K562 (cell line): Measurements from ENCODE around the gene CLDN7. TPM values are rescaled to one million over a fixed set of nuclear protein-coding genes. Genes with fewer than 3 reads are reported as not detected.

ENCODE experiments used
- ASH1L ChIP-seq: fragments of 450-650 bp; IDR thresholded peaks from 2 replicates; pipeline ENCODE4 v1.6.1; 2018; ENCODE audit warnings: borderline replicate concordance, mild to moderate bottlenecking, low read depth; ENCODE audit not compliant: partially characterized antibody
- BRD4 ChIP-seq: fragments of 200-600 bp; sonication (generic); IDR thresholded peaks from 2 replicates; pipeline ENCODE4 v1.6.1; 2017; ENCODE audit warnings: inconsistent platforms
- EWSR1 ChIP-seq: fragments of 450-650 bp; IDR thresholded peaks from 2 replicates; pipeline ENCODE4 v1.6.1; 2018; ENCODE audit warnings: borderline replicate concordance, mild to moderate bottlenecking, low read depth, moderate library complexity; ENCODE audit not compliant: partially characterized antibody
- HMG20A ChIP-seq: fragments of 450-650 bp; formaldehyde crosslinking; conservative IDR thresholded peaks from 2 replicates; pipeline ENCODE4 v1.4.0; 2020; ENCODE audit warnings: mild to moderate bottlenecking, mixed read lengths
- IFI16 ChIP-seq: fragments of 250-450 bp; sonication (Bioruptor Pico); IDR thresholded peaks from 2 replicates; pipeline ENCODE4 v2.1.2; 2022; ENCODE audit warnings: mild to moderate bottlenecking, inconsistent platforms
- KDM1A ChIP-seq, 2 experiments: fragments of 450-650 bp; IDR thresholded peaks; 2 replicates each; pipeline ENCODE4 v1.6.1; 2016; ENCODE audit warnings: mild to moderate bottlenecking in 2 of 2
- L3MBTL2 ChIP-seq: fragments of 450-650 bp; IDR thresholded peaks from 2 replicates; pipeline ENCODE4 v1.6.1; 2016; ENCODE audit warnings: mild to moderate bottlenecking, moderate library complexity
- NCOA2 ChIP-seq, 2 experiments: fragments of 450-650 bp; IDR thresholded peaks; 2 replicates each; pipeline ENCODE4 v1.6.1; 2018; ENCODE audit warnings: mild to moderate bottlenecking in 2 of 2, moderate library complexity in 1 of 2; ENCODE audit not compliant: partially characterized antibody in 2 of 2
- NR3C1 ChIP-seq: sonication (generic); formaldehyde crosslinking; IDR thresholded peaks from 2 replicates; pipeline ENCODE4 v1.8.1; 2022; ENCODE audit warnings: missing genetic modification reagents
- PTRF ChIP-seq: fragments of 450-650 bp; IDR thresholded peaks from 2 replicates; pipeline ENCODE4 v1.6.1; 2016; ENCODE audit warnings: mild to moderate bottlenecking, missing genetic modification characterization, missing compliant biosample characterization
- SMAD4 ChIP-seq: fragments of 250-450 bp; sonication (Bioruptor Pico); conservative IDR thresholded peaks from 2 replicates; pipeline ENCODE4 v1.8.0; 2021; ENCODE audit warnings: inconsistent platforms, mild to moderate bottlenecking, moderate library complexity
- TAF7 ChIP-seq: fragments of 450-650 bp; IDR thresholded peaks from 2 replicates; pipeline ENCODE4 v1.6.1; 2016; ENCODE audit warnings: missing genetic modification characterization, missing compliant biosample characterization
- ZFP30 ChIP-seq: fragments of 250-450 bp; sonication (Bioruptor Pico); IDR thresholded peaks from 2 replicates; pipeline ENCODE4 v1.8.0; 2022; ENCODE audit warnings: moderate library complexity, mild to moderate bottlenecking, inconsistent platforms, borderline replicate concordance
- ZNF143 ChIP-seq: sonication (generic); formaldehyde crosslinking; IDR thresholded peaks from 2 replicates; pipeline ENCODE4 v1.9.0; 2022; ENCODE audit warnings: mild to moderate bottlenecking, missing genetic modification reagents
- ZNF347 ChIP-seq: fragments of 450-650 bp; formaldehyde crosslinking; IDR thresholded peaks from 2 replicates; pipeline ENCODE4 v1.4.0; 2020; ENCODE audit warnings: low read depth, mild to moderate bottlenecking, moderate library complexity
- ZNF76 ChIP-seq: fragments of 250-450 bp; sonication (Bioruptor Pico); IDR thresholded peaks from 2 replicates; pipeline ENCODE4 v1.4.0; 2020; ENCODE audit warnings: mild to moderate bottlenecking, moderate library complexity, borderline replicate concordance
- polyA plus RNA-seq, 8 experiments: library from polyadenylated mRNA; depleted of rRNA in 4 of 8; stranded (reverse) in 5 of 8; unstranded in 3 of 8; fragments of >200 nt; fragmentation: Nextera tagmentation in 2 of 8; fragmentation: Illumina TruSeq in 1 of 8; extraction: Ambion mirVana in 2 of 8; extraction: Trizol in 1 of 8; gene quantifications; 2 replicates each; pipeline versions ENCODE4 v1.2.1 to v1.2.3, GENCODE V29; 2011 to 2014; ENCODE audit warnings: inconsistent platforms in 1 of 8, missing spikeins in 1 of 8
- total RNA-seq, 7 experiments: library from RNA; depleted of rRNA in 6 of 7; stranded (reverse); fragments of >200 nt in 6 of 7; fragmentation: Illumina TruSeq in 2 of 7; extraction: Trizol in 2 of 7; gene quantifications; 2 replicates each; pipeline versions ENCODE4 v1.2.1 to v1.2.3, GENCODE V29; 2011 to 2021; ENCODE audit warnings: low replicate concordance in 1 of 7
- TF ChIP-seq, protein P1 (sequence below), 2 experiments: fragments of 450-650 bp in 1 of 2; sonication (generic) in 1 of 2; formaldehyde crosslinking in 1 of 2; IDR thresholded peaks; 2 replicates each; pipeline versions ENCODE4 v1.7.1 to v1.9.0; 2016 to 2022; ENCODE audit warnings: inconsistent platforms in 1 of 2, mild to moderate bottlenecking in 1 of 2, missing genetic modification reagents in 1 of 2
- TF ChIP-seq, protein P2 (sequence below): fragments of 450-650 bp; IDR thresholded peaks from 2 replicates; pipeline ENCODE4 v1.6.1; 2016

The CLDN7 gene
- total and polyA plus RNA-seq, 9 of the 15 experiments (the other 6 are each of a cell fraction or from before 2014, with no cell fraction given) = 2.2 to 14.5 (median 7.6) TPM

DNA sequence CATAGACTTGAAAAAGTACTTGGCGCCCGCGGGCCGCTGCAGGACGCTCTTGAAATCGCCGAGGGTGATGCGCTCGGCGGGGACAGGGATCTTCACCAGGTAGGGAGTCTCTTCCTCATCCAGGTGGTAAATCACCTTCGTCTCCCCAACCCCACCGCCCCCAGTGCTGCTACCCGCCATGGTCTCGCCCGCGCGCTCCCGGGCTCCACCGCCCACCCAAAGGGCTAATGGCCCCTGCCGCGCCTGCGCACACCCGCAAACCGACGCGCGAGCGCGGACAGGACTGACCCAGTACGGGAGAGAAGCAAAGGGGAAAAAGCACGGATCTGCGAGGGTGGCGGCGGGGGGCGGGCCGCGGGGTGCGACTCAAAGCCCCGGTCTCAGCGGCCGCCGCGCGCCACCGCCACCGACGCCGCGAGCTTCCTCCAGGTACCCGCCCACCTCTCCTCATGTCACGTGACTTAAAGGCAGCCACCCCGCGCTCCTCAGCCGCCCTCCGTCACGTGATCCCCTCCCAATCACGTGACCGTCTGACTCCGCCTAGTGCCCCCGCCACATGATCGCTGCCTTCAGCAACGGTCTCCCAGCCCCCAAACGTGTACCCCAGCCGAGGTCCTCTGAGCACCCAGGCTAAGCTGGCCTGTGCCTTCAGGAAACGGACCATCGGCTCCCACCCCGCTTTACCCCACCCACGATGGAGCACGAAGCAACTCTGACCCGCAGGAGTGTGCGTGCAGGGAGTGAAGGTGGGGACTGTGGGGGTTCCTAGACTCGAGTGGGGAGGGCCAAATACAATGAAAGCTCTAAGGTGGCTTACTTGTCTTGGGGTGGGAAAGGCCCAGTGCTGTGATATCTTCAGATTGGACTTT lies 28.0 kb downstream of the CLDN7 start, which contains the start of gene DVL2 (continued):
- TF ChIP-seq, protein P1, sequence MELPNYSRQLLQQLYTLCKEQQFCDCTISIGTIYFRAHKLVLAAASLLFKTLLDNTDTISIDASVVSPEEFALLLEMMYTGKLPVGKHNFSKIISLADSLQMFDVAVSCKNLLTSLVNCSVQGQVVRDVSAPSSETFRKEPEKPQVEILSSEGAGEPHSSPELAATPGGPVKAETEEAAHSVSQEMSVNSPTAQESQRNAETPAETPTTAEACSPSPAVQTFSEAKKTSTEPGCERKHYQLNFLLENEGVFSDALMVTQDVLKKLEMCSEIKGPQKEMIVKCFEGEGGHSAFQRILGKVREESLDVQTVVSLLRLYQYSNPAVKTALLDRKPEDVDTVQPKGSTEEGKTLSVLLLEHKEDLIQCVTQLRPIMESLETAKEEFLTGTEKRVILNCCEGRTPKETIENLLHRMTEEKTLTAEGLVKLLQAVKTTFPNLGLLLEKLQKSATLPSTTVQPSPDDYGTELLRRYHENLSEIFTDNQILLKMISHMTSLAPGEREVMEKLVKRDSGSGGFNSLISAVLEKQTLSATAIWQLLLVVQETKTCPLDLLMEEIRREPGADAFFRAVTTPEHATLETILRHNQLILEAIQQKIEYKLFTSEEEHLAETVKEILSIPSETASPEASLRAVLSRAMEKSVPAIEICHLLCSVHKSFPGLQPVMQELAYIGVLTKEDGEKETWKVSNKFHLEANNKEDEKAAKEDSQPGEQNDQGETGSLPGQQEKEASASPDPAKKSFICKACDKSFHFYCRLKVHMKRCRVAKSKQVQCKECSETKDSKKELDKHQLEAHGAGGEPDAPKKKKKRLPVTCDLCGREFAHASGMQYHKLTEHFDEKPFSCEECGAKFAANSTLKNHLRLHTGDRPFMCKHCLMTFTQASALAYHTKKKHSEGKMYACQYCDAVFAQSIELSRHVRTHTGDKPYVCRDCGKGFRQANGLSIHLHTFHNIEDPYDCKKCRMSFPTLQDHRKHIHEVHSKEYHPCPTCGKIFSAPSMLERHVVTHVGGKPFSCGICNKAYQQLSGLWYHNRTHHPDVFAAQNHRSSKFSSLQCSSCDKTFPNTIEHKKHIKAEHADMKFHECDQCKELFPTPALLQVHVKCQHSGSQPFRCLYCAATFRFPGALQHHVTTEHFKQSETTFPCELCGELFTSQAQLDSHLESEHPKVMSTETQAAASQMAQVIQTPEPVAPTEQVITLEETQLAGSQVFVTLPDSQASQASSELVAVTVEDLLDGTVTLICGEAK (IDR thresholded peaks at IDR 0.05) = no peak
- TF ChIP-seq, protein P1 (CRISPR knock-in tag; IDR thresholded peaks at IDR 0.05) = no peak
- 0 out of 2 replicates have a peak, but pooled peaks have one; percentile 12 for TF ChIP-seq HMG20A (CRISPR knock-in tag)
- no peak; the same call in 1 of the 2 replicates for TF ChIP-seq ZNF143 (CRISPR knock-in tag)
- TF ChIP-seq PTRF (tag) = no peak
- TF ChIP-seq L3MBTL2 = peak; percentile 65
- no peak for TF ChIP-seq BRD4
- TF ChIP-seq KDM1A (IDR thresholded peaks at IDR 0.05) = no peak
- no peak for TF ChIP-seq TAF7
- no peak for TF ChIP-seq IFI16 (CRISPR knock-in tag)
- TF ChIP-seq, protein P2, sequence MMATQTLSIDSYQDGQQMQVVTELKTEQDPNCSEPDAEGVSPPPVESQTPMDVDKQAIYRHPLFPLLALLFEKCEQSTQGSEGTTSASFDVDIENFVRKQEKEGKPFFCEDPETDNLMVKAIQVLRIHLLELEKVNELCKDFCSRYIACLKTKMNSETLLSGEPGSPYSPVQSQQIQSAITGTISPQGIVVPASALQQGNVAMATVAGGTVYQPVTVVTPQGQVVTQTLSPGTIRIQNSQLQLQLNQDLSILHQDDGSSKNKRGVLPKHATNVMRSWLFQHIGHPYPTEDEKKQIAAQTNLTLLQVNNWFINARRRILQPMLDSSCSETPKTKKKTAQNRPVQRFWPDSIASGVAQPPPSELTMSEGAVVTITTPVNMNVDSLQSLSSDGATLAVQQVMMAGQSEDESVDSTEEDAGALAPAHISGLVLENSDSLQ = no peak
- no peak for TF ChIP-seq NR3C1
- TF ChIP-seq SMAD4 = peak; percentile 87
- peak; percentile 13; the same call in 1 of the 2 replicates for TF ChIP-seq ZNF76 (CRISPR knock-in tag)
- no peak for TF ChIP-seq ZFP30 (CRISPR knock-in tag)
- no peak for TF ChIP-seq ASH1L
- TF ChIP-seq ZNF347 = no peak
- no peak for TF ChIP-seq EWSR1
- no peak for TF ChIP-seq NCOA2 (IDR thresholded peaks at IDR 0.05; ENCODE audit: partially characterized antibody in 2 of 2)
